PC-3 (cell line): ENCODE measurements around the gene SEMA5A.

ENCODE experiments used
- CTCF ChIP-seq: fragments of 300-600 bp; sonication (generic); conservative IDR thresholded peaks from 2 replicates; pipeline ENCODE4 v1.5.1; 2017; ENCODE audit warnings: antibody characterized with exemption, low read depth, mild to moderate bottlenecking, low read length
- EZH2 ChIP-seq: fragments of 300-600 bp; sonication (generic); IDR thresholded peaks from one replicate; pipeline ENCODE4 v1.6.1; 2017; ENCODE audit warnings: antibody characterized with exemption, mild to moderate bottlenecking, low read length; ENCODE audit not compliant: unreplicated experiment

- TF ChIP-seq CTCF: no peak
- no peak for TF ChIP-seq EZH2
Observed at GRCh38 chr5:9316733-9317132, 229.1 kb downstream of the SEMA5A start.
